Lower leg skin (tissue), 4 donors: ENCODE measurements around the gene THBS2. TPM values are rescaled to one million over a fixed set of nuclear protein-coding genes. Genes with fewer than 3 reads are reported as not detected.
A peak's percentile ranks its signal among the peaks of the same experiment; 100 is the strongest.

Experiments
- DNase-seq, 2 donors: peaks; one replicate each; pipeline ENCODE4 v3.0.0-alpha.2; 2019; ENCODE audit warnings: low spot score in 2 of 2
- H3K4me3 ChIP-seq: fragments of 200-600 bp; sonication (generic); 2 replicates; pipeline ENCODE4 v1.5.1; 2017; ENCODE audit warnings: mild to moderate bottlenecking, low read depth; ENCODE audit not compliant: poor library complexity, severe bottlenecking
- POLR2A ChIP-seq, 2 donors: fragments of 450-650 bp; IDR thresholded peaks; one replicate each; pipeline ENCODE4 v1.6.1; 2016 to 2017; ENCODE audit warnings: antibody characterized with exemption in 2 of 2, mild to moderate bottlenecking in 1 of 2, moderate library complexity in 1 of 2
- WGBS, 2 donors: methylation state at CpG; one replicate each; pipeline ENCODE4 v1.1.5; 2018; 5-methylcytosine and 5-hydroxymethylcytosine counted together
- intact Hi-C: fragments of 100-400 bp; cut with DNase I; formaldehyde crosslinking; loops from one replicate; pipeline ENCODE4 v1.15.0; 2023; ENCODE audit warnings: low total_unique reads
- total RNA-seq, 4 donors: library from RNA; depleted of rRNA; stranded (reverse); fragments of >200 nt; gene quantifications; one replicate each; pipeline ENCODE4 v1.1.0, GENCODE V29; 2016
- TF ChIP-seq, protein P1 (sequence below), 3 donors: fragments of 450-650 bp; IDR thresholded peaks; one replicate each; pipeline ENCODE4 v1.5.1; 2016; ENCODE audit warnings: antibody characterized with exemption in 3 of 3, mild to moderate bottlenecking in 3 of 3, moderate library complexity in 2 of 3

THBS2 gene
- total RNA-seq, 4 donors from 2014 or later = 72.1 to 135 (median 103) TPM

DNA sequence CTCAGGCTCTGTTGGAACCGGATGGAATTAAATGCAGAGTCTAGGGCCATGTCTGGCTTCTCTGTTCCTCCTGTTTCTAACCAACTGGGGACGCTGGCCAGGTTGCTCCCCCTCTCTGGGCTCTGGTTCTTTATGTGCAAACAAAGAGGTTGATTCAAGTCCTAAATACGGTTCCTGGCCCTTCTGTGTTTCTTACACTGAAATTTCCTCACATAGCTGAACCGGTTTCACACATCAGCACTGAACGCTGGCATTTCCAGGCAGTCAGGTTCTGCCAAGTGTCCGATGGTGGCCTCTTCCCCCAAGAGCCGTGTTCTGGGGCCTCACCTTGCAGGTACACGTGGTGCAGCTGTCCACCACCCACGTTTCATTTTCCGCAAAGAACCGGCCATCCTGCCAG, 13.5 kb downstream of the THBS2 start:
- intact Hi-C loops = no loop called here
- TF ChIP-seq, protein P1, sequence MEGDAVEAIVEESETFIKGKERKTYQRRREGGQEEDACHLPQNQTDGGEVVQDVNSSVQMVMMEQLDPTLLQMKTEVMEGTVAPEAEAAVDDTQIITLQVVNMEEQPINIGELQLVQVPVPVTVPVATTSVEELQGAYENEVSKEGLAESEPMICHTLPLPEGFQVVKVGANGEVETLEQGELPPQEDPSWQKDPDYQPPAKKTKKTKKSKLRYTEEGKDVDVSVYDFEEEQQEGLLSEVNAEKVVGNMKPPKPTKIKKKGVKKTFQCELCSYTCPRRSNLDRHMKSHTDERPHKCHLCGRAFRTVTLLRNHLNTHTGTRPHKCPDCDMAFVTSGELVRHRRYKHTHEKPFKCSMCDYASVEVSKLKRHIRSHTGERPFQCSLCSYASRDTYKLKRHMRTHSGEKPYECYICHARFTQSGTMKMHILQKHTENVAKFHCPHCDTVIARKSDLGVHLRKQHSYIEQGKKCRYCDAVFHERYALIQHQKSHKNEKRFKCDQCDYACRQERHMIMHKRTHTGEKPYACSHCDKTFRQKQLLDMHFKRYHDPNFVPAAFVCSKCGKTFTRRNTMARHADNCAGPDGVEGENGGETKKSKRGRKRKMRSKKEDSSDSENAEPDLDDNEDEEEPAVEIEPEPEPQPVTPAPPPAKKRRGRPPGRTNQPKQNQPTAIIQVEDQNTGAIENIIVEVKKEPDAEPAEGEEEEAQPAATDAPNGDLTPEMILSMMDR (IDR thresholded peaks at IDR 0.05) = no peak
- TF ChIP-seq POLR2A (IDR thresholded peaks at IDR 0.05) = no peak
- no peak overlapping the region for H3K4me3 ChIP-seq
- DNase-seq = peak in 1 of 2 donors; percentile 68
- 56 to 64% methylated on average over 11 of the region's 11 CpGs for WGBS, 2 donors

DNA sequence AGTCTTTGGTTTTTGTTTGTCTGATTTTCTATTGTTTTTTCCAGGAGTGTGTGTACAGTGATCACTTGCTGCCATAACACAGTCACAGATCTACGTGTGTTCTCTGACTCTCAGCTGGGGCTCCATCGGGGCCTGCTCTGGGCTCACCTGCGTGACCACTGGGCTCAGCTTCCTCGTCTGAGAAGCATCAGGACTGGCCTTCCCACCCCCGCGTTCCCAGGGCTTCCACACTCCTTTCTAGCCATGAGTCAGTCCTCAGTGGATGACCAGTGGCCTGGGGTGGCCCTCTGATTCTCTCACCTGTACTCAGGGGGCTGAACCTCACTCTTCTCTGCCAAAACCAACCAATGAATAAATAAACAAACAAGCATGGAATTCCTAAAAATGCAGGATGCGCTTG, 14.5 kb downstream of the THBS2 start:
- TF ChIP-seq, protein P1 (IDR thresholded peaks at IDR 0.05) = no peak
- no peak for TF ChIP-seq POLR2A (IDR thresholded peaks at IDR 0.05)
- no peak overlapping the region for H3K4me3 ChIP-seq
- DNase-seq = no peak
- intact Hi-C loops = no loop called here
- WGBS, 2 donors = 86 to 89% methylated on average over 7 of the region's 7 CpGs

GRCh38 chr6:169238766-169239165, 14.9 kb downstream of the THBS2 start:
- intact Hi-C loops = no loop called here
- 90 to 94% methylated on average over 8 of the region's 8 CpGs for WGBS, 2 donors
- H3K4me3 ChIP-seq = no peak overlapping the region
- no peak for DNase-seq
- TF ChIP-seq, protein P1 (IDR thresholded peaks at IDR 0.05) = no peak
- TF ChIP-seq POLR2A (IDR thresholded peaks at IDR 0.05) = no peak

- DNase-seq = no peak
Observed at GRCh38 chr6:169237496-169238134, 16.0 kb downstream of the THBS2 start.

DNA sequence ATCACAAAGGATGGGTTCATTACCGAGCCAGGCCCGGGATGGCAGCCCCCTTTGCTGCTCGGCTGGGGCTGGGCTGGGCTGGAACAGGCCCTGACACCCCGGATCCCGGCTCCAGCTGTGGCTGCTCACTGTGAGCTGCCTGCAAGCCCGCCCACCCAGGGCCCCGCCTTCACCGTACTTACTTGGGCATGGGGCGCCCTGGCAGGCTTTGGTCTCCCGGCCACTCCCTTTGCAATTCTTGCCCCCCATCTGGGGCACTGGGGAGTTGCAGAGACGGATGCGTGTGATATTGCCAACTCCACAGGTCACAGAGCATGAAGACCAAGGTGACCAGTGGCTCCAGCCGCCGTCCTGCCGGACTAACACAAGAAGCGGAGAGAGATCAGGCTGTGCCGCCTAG, 16.7 kb downstream of the THBS2 start:
- WGBS, 2 donors = 84 to 89% methylated on average over 16 to 17 of the region's 17 CpGs
- no peak overlapping the region for H3K4me3 ChIP-seq
- peak in 1 of 2 donors; percentile 85 for DNase-seq
- intact Hi-C loops = no loop called here
- no peak for TF ChIP-seq POLR2A (IDR thresholded peaks at IDR 0.05)
- TF ChIP-seq, protein P1 (IDR thresholded peaks at IDR 0.05) = no peak

More at GRCh38 chr6:169237496-169238134, 16.0 kb downstream of the THBS2 start:
- H3K4me3 ChIP-seq = no peak overlapping the region
- intact Hi-C loops = no loop called here
- no peak for TF ChIP-seq POLR2A (IDR thresholded peaks at IDR 0.05)
- TF ChIP-seq, protein P1 (IDR thresholded peaks at IDR 0.05) = no peak
- WGBS, 2 donors = 81 to 86% methylated on average over 18 to 24 of the region's 25 CpGs

DNA sequence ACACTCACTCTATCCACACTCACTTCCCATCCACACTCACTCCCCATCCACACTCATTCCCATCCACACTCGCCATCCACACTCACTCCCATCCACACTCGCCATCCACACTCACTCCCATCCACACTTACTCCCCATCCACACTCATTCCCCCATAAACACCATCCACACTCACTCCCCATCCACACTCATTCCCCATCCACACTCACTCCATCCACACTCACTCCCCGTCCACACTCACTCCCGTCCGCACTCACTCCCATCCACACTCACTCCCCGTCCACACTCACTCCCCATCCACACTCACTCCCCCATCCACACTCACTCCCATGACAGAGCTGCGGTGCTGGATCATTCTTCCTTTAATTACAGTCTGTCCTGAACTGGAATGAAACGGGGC, 17.1 kb downstream of the THBS2 start:
- 87 to 90% methylated on average over 8 of the region's 8 CpGs for WGBS, 2 donors

More for the DNA sequence above, 17.1 kb downstream of the THBS2 start:
- H3K4me3 ChIP-seq = no peak overlapping the region
- DNase-seq = peak in 1 of 2 donors; percentile 14
- TF ChIP-seq POLR2A (IDR thresholded peaks at IDR 0.05) = no peak
- TF ChIP-seq, protein P1 (IDR thresholded peaks at IDR 0.05) = no peak
- intact Hi-C loops = no loop called here
